Neural cell (in vitro differentiated cells): ENCODE data around the gene PC.

ENCODE experiments used
- EP300 ChIP-seq: fragments of 450-650 bp; conservative IDR thresholded peaks from 2 replicates; pipeline ENCODE4 v1.6.1; 2014; ENCODE audit warnings: antibody characterized with exemption, mild to moderate bottlenecking, moderate library complexity; ENCODE audit not compliant: poor library complexity, severe bottlenecking
- EZH2 ChIP-seq: fragments of 200-600, 300-800 bp; shearing (Covaris generic), sonication (generic); IDR thresholded peaks from 2 replicates; pipeline ENCODE4 v1.6.1; 2014; ENCODE audit warnings: antibody characterized with exemption, low read length, borderline replicate concordance, mild to moderate bottlenecking; ENCODE audit not compliant: insufficient read depth, poor library complexity, severe bottlenecking
- MXI1 ChIP-seq: fragments of 450-650 bp; conservative IDR thresholded peaks from 2 replicates; pipeline ENCODE4 v1.6.1; 2014; ENCODE audit warnings: antibody characterized with exemption, mild to moderate bottlenecking; ENCODE audit not compliant: poor library complexity, severe bottlenecking
- SMC3 ChIP-seq: fragments of 450-650 bp; conservative IDR thresholded peaks from 2 replicates; pipeline ENCODE4 v1.6.1; 2014; ENCODE audit warnings: antibody characterized with exemption, mild to moderate bottlenecking, moderate library complexity; ENCODE audit not compliant: poor library complexity
- TF ChIP-seq, protein P1 (sequence below): fragments of 450-650 bp; IDR thresholded peaks from 2 replicates; pipeline ENCODE4 v1.5.1; 2014; ENCODE audit warnings: antibody characterized with exemption, mild to moderate bottlenecking, moderate library complexity; ENCODE audit not compliant: poor library complexity, severe bottlenecking
- TF ChIP-seq, protein P2 (sequence below): IDR thresholded peaks from 2 replicates; pipeline ENCODE4 v1.6.1; 2012; ENCODE audit warnings: borderline replicate concordance

DNA sequence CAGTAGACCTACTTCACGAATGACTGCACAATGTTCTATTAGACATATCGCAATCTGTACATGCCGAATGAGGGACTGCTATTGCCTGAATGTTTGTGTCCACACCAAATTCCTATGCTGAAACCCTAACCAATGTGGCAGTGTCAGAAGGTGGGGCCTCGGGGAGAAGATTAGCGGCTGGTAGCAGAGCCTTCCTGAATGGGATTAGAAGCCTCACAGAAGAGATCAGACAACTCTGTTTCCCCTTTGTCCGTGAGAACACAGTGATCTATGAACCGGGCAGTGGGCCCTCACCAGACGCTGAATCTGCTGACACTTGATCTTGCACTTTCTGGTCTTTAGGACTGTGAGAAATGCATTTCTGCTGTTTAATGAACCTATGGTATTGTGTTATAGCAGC, 68.2 kb downstream of the PC start:
- TF ChIP-seq, protein P1, sequence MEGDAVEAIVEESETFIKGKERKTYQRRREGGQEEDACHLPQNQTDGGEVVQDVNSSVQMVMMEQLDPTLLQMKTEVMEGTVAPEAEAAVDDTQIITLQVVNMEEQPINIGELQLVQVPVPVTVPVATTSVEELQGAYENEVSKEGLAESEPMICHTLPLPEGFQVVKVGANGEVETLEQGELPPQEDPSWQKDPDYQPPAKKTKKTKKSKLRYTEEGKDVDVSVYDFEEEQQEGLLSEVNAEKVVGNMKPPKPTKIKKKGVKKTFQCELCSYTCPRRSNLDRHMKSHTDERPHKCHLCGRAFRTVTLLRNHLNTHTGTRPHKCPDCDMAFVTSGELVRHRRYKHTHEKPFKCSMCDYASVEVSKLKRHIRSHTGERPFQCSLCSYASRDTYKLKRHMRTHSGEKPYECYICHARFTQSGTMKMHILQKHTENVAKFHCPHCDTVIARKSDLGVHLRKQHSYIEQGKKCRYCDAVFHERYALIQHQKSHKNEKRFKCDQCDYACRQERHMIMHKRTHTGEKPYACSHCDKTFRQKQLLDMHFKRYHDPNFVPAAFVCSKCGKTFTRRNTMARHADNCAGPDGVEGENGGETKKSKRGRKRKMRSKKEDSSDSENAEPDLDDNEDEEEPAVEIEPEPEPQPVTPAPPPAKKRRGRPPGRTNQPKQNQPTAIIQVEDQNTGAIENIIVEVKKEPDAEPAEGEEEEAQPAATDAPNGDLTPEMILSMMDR: no peak
- TF ChIP-seq, protein P2, sequence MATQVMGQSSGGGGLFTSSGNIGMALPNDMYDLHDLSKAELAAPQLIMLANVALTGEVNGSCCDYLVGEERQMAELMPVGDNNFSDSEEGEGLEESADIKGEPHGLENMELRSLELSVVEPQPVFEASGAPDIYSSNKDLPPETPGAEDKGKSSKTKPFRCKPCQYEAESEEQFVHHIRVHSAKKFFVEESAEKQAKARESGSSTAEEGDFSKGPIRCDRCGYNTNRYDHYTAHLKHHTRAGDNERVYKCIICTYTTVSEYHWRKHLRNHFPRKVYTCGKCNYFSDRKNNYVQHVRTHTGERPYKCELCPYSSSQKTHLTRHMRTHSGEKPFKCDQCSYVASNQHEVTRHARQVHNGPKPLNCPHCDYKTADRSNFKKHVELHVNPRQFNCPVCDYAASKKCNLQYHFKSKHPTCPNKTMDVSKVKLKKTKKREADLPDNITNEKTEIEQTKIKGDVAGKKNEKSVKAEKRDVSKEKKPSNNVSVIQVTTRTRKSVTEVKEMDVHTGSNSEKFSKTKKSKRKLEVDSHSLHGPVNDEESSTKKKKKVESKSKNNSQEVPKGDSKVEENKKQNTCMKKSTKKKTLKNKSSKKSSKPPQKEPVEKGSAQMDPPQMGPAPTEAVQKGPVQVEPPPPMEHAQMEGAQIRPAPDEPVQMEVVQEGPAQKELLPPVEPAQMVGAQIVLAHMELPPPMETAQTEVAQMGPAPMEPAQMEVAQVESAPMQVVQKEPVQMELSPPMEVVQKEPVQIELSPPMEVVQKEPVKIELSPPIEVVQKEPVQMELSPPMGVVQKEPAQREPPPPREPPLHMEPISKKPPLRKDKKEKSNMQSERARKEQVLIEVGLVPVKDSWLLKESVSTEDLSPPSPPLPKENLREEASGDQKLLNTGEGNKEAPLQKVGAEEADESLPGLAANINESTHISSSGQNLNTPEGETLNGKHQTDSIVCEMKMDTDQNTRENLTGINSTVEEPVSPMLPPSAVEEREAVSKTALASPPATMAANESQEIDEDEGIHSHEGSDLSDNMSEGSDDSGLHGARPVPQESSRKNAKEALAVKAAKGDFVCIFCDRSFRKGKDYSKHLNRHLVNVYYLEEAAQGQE: no peak
- TF ChIP-seq EZH2: no peak
- no peak for TF ChIP-seq EP300
- TF ChIP-seq MXI1: no peak
- TF ChIP-seq SMC3: no peak
